Stimulated activated CD8-positive, alpha-beta memory T cell treated with anti-CD3 and anti-CD28 coated beads, Interleukin-12 subunit alpha, Interleukin-12 subunit beta, amount 100 ng/mL, for 4 hours (primary cell): Measurements from ENCODE around the gene POP5.
"Not testable (repeated sequence)": the region's sequence is repeated elsewhere in the genome, so short reads cannot be mapped to it uniquely, and the experiment has no call there.

Experiments used
- DNase-seq: peaks from one replicate; pipeline ENCODE4 v3.0.0-alpha.2; 2020; ENCODE audit warnings: low read depth

Gene POP5

GRCh38 chr12:120580787-120581723 is at the start of gene POP5:
Gene POP5 (minus strand): TSS chr12:120581402. CDS start chr12:120581362, 40 bp downstream.
- peak; percentile 86 for DNase-seq

GRCh38 chr12:120630104-120630892 is 49.1 kb upstream of the POP5 start:
- no peak for DNase-seq

- DNase-seq, result no peak
These were observed 47.7 kb upstream of the POP5 start for GRCh38 chr12:120628919-120629318.

GRCh38 chr12:120625557-120626419 is 44.6 kb upstream of the POP5 start:
- no peak for DNase-seq

- no peak for DNase-seq
These were observed 39.4 kb upstream of the POP5 start for GRCh38 chr12:120620624-120621023.

- no peak for DNase-seq
These were observed 37.9 kb upstream of the POP5 start for GRCh38 chr12:120618954-120619615.

- not testable (repeated sequence) for DNase-seq
These were observed 36.6 kb upstream of the POP5 start for GRCh38 chr12:120617767-120618166.

GRCh38 chr12:120617193-120617592 is 36.0 kb upstream of the POP5 start:
- DNase-seq, result not testable (repeated sequence)

GRCh38 chr12:120614848-120615247 is 33.6 kb upstream of the POP5 start:
- no peak for DNase-seq

- DNase-seq, result not testable (repeated sequence)
These were observed 30.3 kb upstream of the POP5 start for GRCh38 chr12:120611534-120611933.

- DNase-seq, result no peak
These were observed 29.4 kb upstream of the POP5 start for GRCh38 chr12:120610560-120610959.

GRCh38 chr12:120602416-120602815 is 21.2 kb upstream of the POP5 start:
- DNase-seq, result not testable (repeated sequence)

- DNase-seq, result no peak
These were observed 18.7 kb upstream of the POP5 start for GRCh38 chr12:120599672-120600552.

- no peak for DNase-seq
These were observed 17.7 kb upstream of the POP5 start for GRCh38 chr12:120598674-120599463.

GRCh38 chr12:120597861-120598260 is 16.7 kb upstream of the POP5 start:
- no peak for DNase-seq

GRCh38 chr12:120596901-120597300 is 15.7 kb upstream of the POP5 start:
- DNase-seq, result no peak

GRCh38 chr12:120592121-120593049 is 11.2 kb upstream of the POP5 start:
- no peak for DNase-seq

- no peak for DNase-seq
These were observed 9.7 kb upstream of the POP5 start for GRCh38 chr12:120590741-120591407.
